Measurements from ENCODE around the gene MRPL14.
"Not testable (repeated sequence)": the region's sequence is repeated elsewhere in the genome, so short reads cannot be mapped to it uniquely, and the experiment has no call there.

Gene MRPL14

GRCh38 chr6:44151348-44152108 lies 24.3 kb upstream of the MRPL14 start:
- peak; percentile 62 for DNase-seq

GRCh38 chr6:44150317-44150917 lies 23.2 kb upstream of the MRPL14 start:
- no peak for DNase-seq

- no peak for DNase-seq
Measured at GRCh38 chr6:44149369-44150012, 22.2 kb upstream of the MRPL14 start.

DNA sequence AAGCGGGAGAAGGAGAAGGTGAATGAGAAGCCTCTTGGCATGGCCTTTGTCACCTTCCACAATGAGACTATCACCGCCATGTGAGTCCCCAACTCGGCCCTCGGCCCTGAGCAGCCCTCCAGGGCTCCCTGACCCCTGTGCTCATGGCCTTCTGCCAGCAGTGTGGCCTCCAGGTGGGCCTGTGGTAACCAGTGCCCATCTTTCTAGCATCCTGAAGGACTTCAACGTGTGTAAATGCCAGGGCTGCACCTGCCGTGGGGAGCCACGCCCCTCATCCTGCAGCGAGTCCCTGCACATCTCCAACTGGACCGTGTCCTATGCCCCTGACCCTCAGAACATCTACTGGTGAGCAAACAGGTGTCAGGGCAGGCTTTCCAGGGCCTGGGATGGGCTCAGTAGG lies 21.1 kb upstream of the MRPL14 start:
- no peak for DNase-seq

DNA sequence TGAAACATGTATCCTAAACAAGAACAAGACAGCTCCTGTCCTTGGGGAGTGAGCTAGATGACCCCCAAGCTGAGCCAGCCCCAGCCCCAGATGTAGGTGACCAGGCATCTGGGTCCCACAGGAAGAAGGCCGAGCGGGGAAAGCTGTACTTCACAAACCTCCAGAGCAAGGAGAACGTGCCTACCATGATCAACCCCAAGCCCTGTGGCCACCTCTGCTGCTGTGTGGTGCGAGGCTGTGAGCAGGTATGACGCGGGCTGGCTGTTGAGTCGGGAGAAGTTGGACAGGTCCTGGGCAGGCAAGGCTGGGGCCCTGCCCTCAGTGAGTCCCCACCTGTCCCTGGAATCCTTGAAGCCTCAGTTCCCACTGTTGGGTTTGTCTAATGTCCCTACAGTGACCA lies 20.0 kb upstream of the MRPL14 start:
- DNase-seq: no peak

DNA sequence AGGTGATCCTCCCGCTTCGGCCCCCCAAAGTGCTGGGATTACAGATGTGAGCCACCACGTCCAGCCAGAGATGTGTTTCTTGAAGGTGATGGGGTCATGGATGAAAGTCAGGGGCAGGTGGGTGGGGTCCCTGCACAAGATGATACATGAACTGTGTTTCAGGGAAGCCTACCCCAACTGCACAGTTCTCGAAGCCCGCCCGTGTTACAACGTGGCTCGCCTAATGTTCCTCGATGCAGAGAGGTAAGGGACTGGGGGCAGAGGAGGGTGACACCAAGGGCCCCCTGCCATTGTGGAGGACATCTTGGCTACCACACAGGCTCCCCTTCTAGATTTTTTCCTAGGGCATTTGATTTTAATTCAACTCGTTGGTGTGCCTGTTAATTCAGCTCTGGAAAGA lies 19.4 kb upstream of the MRPL14 start:
- no peak for DNase-seq

- no peak for DNase-seq
Measured at GRCh38 chr6:44145839-44146238, 18.6 kb upstream of the MRPL14 start.

DNA sequence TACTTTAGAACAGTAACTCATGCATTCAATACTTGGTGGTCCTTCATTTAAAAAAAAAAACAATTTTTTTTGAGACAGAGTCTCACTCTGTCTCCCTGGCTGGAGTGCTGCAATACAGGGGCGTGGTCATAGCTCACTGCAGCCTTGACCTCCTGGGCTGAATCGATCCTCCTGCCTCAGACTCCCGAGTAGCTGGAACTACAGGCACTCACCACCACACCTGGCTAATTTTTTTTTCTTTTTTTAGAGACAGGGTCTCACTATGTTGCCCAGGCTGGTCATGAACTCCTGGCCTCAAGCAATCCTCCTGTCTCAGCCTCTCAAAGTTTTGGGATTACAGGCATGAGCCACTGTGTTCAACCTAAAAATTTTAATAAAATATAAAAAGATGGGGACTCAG lies 17.3 kb upstream of the MRPL14 start:
- DNase-seq: not testable (repeated sequence)

- no peak for DNase-seq
Measured at GRCh38 chr6:44143731-44144130, 16.5 kb upstream of the MRPL14 start.

GRCh38 chr6:44142835-44143234 lies 15.6 kb upstream of the MRPL14 start:
- DNase-seq: no peak

- DNase-seq: no peak
Measured at GRCh38 chr6:44139351-44139743, 12.1 kb upstream of the MRPL14 start.

DNA sequence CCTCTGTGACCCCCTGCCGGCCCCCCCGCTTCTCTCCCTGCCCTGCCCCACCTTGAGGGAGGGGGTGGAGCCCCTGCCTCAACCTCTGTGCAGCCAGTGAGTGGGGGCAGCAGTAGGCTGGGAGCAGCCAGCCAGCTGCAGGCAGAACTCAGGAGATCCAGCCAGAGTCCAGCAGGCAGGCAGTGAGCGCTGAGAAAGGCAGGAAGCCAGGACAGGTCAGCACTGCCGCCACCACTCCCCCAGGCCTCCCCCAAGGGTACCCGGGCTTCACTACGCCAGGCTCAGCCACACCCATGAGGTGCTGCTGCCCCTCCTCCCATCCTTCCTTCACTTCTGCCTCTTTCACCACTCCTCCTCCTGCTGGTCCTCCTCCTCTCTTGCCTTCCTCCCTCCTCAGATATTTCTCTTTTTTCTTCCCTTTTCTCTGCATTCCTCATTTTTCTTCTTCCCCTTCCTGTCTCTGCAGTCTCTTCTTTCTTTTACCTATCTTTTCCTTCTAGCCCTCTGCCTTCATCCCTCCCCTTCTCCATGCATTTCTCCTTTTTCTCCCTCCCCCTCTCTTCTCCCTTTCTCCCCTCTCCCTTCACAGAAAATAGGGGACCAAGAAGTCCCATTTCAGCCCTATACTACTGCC lies 11.6 kb upstream of the MRPL14 start:
- no peak for DNase-seq

- DNase-seq: no peak
Measured at GRCh38 chr6:44135875-44136274, 8.6 kb upstream of the MRPL14 start.

DNA sequence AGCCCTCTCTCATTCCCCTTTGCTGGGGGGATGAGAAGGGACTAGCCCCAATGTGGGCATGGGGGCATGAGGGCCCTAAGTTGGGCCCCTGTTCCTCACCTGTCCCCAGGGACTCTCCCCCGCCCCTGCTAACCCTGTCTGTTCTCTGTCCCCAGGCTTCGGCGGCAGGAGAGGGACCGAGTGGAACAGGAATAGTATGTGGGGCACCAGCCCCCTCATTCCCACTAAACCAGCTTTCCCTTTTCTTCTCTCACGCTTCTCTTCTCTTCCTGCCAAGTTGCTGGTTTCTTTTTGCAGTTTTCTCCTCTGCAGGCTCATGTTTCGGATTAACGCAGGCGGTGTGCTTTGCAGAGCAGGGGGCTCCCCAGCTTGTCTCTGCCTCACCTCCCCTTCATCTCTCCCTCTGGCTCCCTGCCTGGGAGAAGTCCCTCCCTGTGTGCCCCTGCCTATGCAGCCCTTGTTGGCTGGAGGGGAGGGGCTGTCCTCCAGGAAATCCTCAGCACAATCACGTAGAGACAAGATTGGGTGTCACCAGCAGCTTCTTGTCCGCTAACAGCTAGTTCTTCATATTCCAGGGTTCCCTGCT lies 8.0 kb upstream of the MRPL14 start:
- DNase-seq: no peak

DNA sequence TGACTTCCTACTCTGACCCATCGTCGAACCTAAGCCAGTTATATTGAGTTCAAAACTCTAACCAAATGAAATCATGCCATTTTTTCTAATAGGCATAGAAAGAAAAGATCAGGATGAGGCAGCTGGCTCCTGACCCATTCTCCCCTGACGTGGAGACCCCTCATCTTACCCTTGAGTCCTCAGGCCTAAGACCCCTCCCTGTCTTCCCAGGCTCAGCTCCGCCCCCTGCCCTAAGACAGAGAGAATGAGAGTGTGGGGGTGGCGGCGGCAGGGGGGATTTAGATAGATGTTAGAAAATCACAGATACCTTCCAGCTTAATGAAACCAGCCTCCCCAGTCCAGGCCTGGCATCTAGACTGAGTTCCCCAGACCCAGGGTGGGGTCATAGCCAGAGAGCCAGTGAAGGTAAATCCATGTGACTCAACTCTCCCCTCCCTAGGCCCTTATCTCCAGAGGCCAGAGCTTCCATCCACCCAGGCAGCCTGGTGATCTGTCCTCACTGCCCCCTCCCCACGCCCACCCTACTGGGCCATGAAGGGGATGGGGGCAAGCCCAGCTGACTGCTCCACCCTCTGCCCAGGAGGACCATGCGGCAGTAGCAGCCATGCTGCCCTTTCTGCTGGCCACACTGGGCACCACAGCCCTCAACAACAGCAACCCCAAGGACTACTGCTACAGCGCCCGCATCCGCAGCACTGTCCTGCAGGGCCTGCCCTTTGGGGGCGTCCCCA lies 6.9 kb upstream of the MRPL14 start:
- no peak for DNase-seq

GRCh38 chr6:44133003-44133931 lies 6.0 kb upstream of the MRPL14 start:
- DNase-seq: peak; percentile 35

DNA sequence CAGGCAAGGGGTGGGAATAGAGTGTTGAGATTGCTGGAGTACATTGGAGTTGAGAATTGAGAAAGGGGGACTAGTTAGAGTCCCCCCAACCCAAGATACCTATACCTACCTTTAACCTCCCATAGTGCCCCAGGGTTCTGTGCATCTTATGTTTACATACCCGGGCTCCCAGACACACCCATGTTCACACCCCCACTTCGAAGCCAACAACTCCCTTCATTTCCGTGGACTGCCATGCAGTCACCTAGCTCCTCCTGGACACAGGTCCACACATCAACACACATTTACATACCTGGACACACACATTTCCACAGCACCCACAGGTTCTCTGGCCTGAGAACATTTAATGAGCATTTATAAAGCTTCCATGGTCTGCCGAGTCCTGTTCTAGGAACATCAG lies 5.2 kb upstream of the MRPL14 start:
- no peak for DNase-seq

GRCh38 chr6:44131892-44132291 lies 4.6 kb upstream of the MRPL14 start:
- no peak for DNase-seq

GRCh38 chr6:44129841-44130322 lies 2.6 kb upstream of the MRPL14 start:
- DNase-seq: no peak

GRCh38 chr6:44128020-44128917 lies 1.0 kb upstream of the MRPL14 start:
- DNase-seq: peak; percentile 63
